ENCODE data around the gene HS3ST3A1. TPM values are rescaled to one million over a fixed set of nuclear protein-coding genes. Genes with fewer than 3 reads are reported as not detected.

HS3ST3A1 gene
- total RNA-seq, 1 donor from 2014 or later: 0.93 TPM

DNA sequence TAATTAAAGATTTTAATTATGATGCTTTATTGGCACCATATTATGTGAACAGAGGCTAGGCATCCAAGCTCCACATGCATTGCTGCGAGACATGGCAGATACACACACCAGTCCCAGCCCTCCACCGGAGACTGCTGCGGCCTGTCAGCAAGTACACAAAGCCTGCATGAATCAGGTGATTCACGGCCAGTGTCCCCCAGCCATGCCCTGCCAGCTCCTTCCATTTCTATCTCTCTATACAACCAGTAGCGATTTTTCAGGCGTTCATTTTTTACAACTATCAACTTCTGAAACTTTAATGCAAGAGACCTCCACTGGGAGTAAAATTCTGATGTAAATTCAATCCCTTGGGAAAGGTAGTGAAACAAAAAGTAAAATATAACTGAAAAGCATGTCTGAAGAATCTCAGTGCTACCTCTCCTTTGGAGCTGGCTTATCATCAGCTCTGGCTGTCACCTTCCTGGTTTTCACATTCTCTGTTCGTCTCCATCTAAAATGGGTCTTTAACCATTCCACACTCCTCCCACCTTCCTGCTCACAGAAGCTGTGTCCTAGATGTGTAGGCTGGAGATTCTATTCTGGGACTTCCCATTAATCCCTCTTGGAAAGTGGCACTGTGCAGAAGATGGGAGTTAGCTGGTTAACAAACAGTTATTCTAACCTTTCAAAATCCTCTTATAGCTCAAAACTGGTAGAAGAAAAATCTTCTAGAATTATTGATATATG lies 32.2 kb downstream of the HS3ST3A1 start:
- intact Hi-C loops (cut with DNase I): no loop called here
- DNase-seq (no peak), ATAC-seq (no peak)
- Histone ChIP-seq H3K9me3 (no peaks in the 10 kb centered on the region), H3K4me1 (no peaks in the 10 kb centered on the region), H3K4me3 (no peak overlapping the region), H3K27ac (no peak overlapping the region), H3K27me3 (no peaks in the 10 kb centered on the region), H3K36me3 (no peaks in the 10 kb centered on the region)
- TF ChIP-seq, protein P1, sequence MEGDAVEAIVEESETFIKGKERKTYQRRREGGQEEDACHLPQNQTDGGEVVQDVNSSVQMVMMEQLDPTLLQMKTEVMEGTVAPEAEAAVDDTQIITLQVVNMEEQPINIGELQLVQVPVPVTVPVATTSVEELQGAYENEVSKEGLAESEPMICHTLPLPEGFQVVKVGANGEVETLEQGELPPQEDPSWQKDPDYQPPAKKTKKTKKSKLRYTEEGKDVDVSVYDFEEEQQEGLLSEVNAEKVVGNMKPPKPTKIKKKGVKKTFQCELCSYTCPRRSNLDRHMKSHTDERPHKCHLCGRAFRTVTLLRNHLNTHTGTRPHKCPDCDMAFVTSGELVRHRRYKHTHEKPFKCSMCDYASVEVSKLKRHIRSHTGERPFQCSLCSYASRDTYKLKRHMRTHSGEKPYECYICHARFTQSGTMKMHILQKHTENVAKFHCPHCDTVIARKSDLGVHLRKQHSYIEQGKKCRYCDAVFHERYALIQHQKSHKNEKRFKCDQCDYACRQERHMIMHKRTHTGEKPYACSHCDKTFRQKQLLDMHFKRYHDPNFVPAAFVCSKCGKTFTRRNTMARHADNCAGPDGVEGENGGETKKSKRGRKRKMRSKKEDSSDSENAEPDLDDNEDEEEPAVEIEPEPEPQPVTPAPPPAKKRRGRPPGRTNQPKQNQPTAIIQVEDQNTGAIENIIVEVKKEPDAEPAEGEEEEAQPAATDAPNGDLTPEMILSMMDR (IDR thresholded peaks at IDR 0.05): no peak

DNA sequence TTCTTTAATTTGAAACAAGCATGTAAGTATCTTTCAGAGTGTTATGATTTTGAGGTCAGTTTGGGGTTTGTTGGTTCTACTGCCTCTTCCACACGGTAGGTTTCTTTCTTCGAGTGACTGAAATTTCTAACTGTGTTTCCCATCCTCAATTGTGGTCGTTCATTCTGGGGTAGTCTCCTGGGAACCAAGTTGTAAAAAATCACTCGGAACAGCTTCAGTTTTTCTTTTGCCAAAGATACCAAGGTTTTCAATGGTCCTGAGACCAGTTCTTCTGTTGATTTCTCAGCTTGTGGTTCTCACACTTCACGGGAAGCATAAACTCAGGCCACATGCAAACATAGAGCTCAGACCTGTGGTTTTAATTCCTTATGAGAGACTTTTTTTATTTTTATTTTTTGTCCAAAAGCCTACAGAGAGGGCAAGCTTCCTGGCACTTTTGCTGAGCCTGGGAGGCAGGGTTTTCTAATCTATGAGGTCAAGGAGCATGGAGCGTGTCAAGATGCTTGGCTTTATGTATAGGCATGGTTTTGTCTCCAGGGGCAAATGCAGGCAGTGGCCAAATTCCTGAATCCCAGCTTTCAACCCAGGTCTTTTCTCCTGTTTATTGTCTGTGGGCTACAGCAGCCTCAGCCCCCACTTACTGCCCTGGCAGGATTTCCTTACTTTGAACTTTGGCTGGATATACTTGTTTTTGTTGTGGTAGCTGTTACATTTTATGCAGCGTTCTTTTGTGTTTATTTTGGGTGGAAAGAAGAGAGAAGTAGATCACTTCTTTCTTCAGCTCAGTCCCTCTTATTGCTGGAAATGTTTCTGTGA lies 32.9 kb downstream of the HS3ST3A1 start:
- no peak overlapping the region for H3K27ac ChIP-seq
- intact Hi-C loops (cut with DNase I): no loop called here
- H3K9me3 ChIP-seq: no peaks in the 10 kb centered on the region
- ATAC-seq: no peak
- no peaks in the 10 kb centered on the region for H3K27me3 ChIP-seq
- no peaks in the 10 kb centered on the region for H3K36me3 ChIP-seq
- DNase-seq: no peak
- H3K4me1 ChIP-seq: no peaks in the 10 kb centered on the region
- no peak overlapping the region for H3K4me3 ChIP-seq
- TF ChIP-seq, protein P1 (IDR thresholded peaks at IDR 0.05): no peak

DNA sequence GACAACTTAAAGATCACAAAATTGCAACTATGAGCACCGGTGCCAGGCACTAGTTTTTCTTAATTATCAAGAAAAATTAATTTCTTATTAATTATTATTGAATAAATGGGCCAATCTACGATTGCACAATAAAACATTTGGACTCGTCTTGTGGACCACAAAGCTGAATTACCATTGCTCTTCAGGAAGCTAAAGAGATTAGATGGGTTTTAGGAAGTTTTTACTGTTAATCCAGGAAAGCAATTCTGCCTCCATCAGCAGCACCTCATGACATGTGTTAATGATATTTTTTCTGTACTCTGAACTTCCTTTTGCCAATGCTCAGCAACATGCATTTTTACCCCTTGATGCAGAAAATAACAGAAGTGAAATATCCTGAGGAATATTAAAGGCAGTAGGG lies 37.9 kb downstream of the HS3ST3A1 start:
- TF ChIP-seq, protein P1 (IDR thresholded peaks at IDR 0.05): no peak
- no peaks in the 10 kb centered on the region for H3K36me3 ChIP-seq
- no peak overlapping the region for H3K4me3 ChIP-seq
- no peaks in the 10 kb centered on the region for H3K4me1 ChIP-seq
- DNase-seq (no peak), ATAC-seq (no peak)
- no peak overlapping the region for H3K27ac ChIP-seq
- H3K9me3 ChIP-seq: no peaks in the 10 kb centered on the region
- intact Hi-C loops (cut with DNase I): no loop called here
- no peaks in the 10 kb centered on the region for H3K27me3 ChIP-seq

DNA sequence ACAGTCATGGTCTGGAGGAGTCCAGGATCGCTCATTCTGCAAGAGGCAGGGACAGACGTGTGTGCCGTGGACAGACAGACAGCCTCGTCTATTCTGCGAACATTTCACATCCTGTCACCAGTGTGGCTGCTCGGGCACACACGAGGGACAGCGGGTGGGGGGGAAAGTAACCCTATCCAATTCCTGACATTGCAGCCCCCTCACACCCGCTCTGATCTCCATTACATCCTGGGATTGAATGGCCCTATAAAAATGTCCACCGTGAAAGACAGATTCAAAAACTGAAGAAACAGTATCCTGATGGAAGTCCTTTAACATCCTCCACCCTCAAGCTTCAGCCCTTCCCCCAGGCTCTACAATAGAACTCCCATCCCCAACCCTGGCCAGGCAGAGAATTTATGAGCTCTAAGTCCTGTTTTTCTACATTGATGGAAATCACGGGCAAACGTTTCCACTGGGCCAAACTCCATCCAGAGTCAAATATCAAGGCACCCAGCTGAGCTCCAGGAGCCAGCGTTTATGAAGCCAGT lies 39.4 kb downstream of the HS3ST3A1 start:
- TF ChIP-seq, protein P1 (IDR thresholded peaks at IDR 0.05): no peak
- intact Hi-C loops (cut with DNase I): no loop called here
- Histone ChIP-seq H3K4me1 (no peaks in the 10 kb centered on the region), H3K9me3 (no peaks in the 10 kb centered on the region), H3K27me3 (no peaks in the 10 kb centered on the region), H3K4me3 (no peak overlapping the region), H3K36me3 (no peaks in the 10 kb centered on the region), H3K27ac (no peak overlapping the region)
- DNase-seq: no peak
- ATAC-seq: peak; percentile 49

DNA sequence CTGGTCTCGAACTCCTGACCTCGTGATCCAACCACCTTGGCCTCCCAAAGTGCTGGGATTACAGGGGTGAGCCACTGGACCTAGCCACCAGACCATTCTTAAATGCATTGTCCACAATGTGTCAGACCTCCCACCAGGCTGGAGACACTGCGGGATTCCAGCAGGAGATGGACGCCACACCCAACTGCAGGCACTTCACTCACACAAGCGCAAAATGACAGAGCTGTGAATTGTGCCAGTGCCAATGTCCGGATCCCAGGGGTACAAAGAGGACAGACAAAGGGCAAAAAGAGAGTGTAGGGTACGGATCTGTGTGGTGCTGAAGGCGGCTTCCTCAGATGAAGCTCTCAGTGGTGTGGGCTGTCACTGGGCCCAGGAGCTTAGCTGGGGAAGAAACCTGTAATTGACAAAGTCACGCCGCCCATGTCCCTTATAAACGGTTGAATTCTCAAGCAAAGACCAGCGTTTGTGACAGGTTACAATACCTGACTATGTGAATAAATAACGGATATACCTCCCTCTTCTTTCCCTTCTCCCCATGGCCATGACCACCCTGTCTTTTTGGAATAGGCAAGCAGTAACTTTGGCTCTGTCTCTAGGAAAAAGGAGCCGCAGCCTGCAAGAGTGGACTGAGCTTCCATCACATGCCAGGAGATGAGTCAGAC lies 40.0 kb downstream of the HS3ST3A1 start:
- no peak overlapping the region for H3K4me3 ChIP-seq
- no peaks in the 10 kb centered on the region for H3K9me3 ChIP-seq
- no peaks in the 10 kb centered on the region for H3K36me3 ChIP-seq
- H3K27ac ChIP-seq: no peak overlapping the region
- intact Hi-C loops (cut with DNase I): no loop called here
- DNase-seq: no peak
- TF ChIP-seq, protein P1 (IDR thresholded peaks at IDR 0.05): no peak
- ATAC-seq: no peak
- H3K27me3 ChIP-seq: no peaks in the 10 kb centered on the region
- H3K4me1 ChIP-seq: no peaks in the 10 kb centered on the region
